ENCODE measurements around the gene LMAN1. TPM values are rescaled to one million over a fixed set of nuclear protein-coding genes. Genes with fewer than 3 reads are reported as not detected.

The LMAN1 gene
- total and polyA plus RNA-seq, 2 experiments from 2014 or later, result 82.1 to 149 TPM

DNA sequence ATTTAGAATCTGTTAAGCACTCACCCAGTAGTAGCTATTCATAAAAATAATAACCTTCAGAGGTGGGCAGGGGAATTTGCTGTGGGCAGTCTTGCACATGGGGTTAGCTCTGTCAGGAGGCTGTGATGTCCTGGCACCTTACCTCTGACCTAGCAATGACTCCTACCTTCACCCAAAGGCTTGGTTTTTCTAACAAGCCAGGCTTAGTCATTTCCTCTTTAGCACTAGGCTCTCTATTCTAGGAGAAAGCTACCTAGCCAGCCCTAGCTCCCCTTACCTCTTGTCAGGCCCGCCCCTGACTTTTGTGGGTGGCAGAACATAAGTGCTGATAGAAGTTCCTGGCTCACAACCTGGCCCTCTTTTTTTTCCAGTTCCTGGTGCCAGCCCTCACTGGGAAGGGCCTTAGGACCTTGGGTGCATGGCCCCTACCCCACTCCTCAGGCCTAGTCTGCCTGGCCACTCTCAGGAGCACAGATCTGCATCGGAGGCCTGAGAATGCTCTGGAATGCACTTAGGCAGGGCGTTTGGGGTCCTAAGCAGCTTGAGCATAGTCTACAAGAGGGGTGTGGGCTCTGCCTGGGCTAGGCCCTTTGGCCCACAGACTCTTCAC lies 58.3 kb downstream of the LMAN1 start:
- no peak for DNase-seq (ENCODE audit: low spot score)
- no peak overlapping the region for H3K4me2 ChIP-seq

DNA sequence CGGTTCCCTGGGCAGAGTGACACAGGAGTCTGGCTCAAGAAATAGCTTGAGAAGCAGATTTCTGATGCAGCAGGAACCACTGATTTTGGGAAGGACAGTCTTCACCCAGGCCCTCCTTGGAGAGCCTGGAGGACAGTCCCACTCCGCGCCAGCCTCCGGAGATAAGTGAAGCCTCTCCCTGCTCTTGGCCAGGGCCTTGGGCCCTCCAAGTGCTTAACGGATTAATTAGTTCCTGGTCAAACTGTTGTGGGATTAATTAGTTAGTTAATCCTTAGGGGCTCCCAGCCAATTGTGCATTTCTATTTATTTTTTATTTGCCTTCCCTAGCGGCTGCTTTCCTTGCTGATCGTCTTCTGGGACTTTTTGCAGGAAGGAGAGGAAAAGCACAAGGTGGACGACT lies 60.2 kb downstream of the LMAN1 start:
- DNase-seq (ENCODE audit: low spot score), result no peak
- peaks cover 43% of the 10 kb centered on the region for H3K27me3 ChIP-seq
- H4K20me1 ChIP-seq (ENCODE audit: insufficient read depth, poor library complexity, severe bottlenecking), result no peaks in the 10 kb centered on the region
- no peak overlapping the region for H2AFZ ChIP-seq
- H3K4me2 ChIP-seq, result no peak overlapping the region
- TF ChIP-seq EZH2phosphoT487 (IDR thresholded peaks at IDR 0.05; ENCODE audit: low read depth, severe bottlenecking, unreplicated experiment), result no peak
- TF ChIP-seq EZH2 (IDR thresholded peaks at IDR 0.05; ENCODE audit: borderline replicate concordance), result no peak
- TF ChIP-seq, protein P1, sequence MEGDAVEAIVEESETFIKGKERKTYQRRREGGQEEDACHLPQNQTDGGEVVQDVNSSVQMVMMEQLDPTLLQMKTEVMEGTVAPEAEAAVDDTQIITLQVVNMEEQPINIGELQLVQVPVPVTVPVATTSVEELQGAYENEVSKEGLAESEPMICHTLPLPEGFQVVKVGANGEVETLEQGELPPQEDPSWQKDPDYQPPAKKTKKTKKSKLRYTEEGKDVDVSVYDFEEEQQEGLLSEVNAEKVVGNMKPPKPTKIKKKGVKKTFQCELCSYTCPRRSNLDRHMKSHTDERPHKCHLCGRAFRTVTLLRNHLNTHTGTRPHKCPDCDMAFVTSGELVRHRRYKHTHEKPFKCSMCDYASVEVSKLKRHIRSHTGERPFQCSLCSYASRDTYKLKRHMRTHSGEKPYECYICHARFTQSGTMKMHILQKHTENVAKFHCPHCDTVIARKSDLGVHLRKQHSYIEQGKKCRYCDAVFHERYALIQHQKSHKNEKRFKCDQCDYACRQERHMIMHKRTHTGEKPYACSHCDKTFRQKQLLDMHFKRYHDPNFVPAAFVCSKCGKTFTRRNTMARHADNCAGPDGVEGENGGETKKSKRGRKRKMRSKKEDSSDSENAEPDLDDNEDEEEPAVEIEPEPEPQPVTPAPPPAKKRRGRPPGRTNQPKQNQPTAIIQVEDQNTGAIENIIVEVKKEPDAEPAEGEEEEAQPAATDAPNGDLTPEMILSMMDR (IDR thresholded peaks at IDR 0.05; ENCODE audit: poor library complexity), result no peak
- WGBS (ENCODE audit: low lambda C conversion rate, missing lambda C conversion rate), result 85% methylated on average over 8 of the region's 8 CpGs
- no peak overlapping the region for H3K27ac ChIP-seq
- no peak overlapping the region for H3K4me3 ChIP-seq
- no peaks in the 10 kb centered on the region for H3K9me3 ChIP-seq (ENCODE audit: low read depth)
- H3K79me2 ChIP-seq, result no peaks in the 10 kb centered on the region
- no peaks in the 10 kb centered on the region for H3K36me3 ChIP-seq (replicated peaks; ENCODE audit: insufficient read depth, low read depth)
- H3K4me1 ChIP-seq (ENCODE audit: insufficient read depth), result no peaks in the 10 kb centered on the region
- no peaks in the 10 kb centered on the region for H3K9me2 ChIP-seq (replicated peaks; ENCODE audit: insufficient read depth)

More for the DNA sequence above, 58.3 kb downstream of the LMAN1 start:
- 88% methylated on average over 3 of the region's 3 CpGs for WGBS (ENCODE audit: low lambda C conversion rate, missing lambda C conversion rate)
- Histone ChIP-seq H3K36me3 (replicated peaks; ENCODE audit: insufficient read depth, low read depth) (no peaks in the 10 kb centered on the region), H3K4me1 (ENCODE audit: insufficient read depth) (no peaks in the 10 kb centered on the region), H3K9me2 (replicated peaks; ENCODE audit: insufficient read depth) (no peaks in the 10 kb centered on the region), H2AFZ (no peak overlapping the region), H3K27me3 (peaks cover 43% of the 10 kb centered on the region), H3K79me2 (no peaks in the 10 kb centered on the region), H3K27ac (no peak overlapping the region), H4K20me1 (ENCODE audit: insufficient read depth, poor library complexity, severe bottlenecking) (no peaks in the 10 kb centered on the region), H3K9me3 (ENCODE audit: low read depth) (no peaks in the 10 kb centered on the region), H3K4me3 (no peak overlapping the region)
- TF ChIP-seq EZH2phosphoT487 (IDR thresholded peaks at IDR 0.05; ENCODE audit: low read depth, severe bottlenecking, unreplicated experiment), result no peak
- TF ChIP-seq, protein P1 (IDR thresholded peaks at IDR 0.05; ENCODE audit: poor library complexity), result no peak
- no peak for TF ChIP-seq EZH2 (IDR thresholded peaks at IDR 0.05; ENCODE audit: borderline replicate concordance)

DNA sequence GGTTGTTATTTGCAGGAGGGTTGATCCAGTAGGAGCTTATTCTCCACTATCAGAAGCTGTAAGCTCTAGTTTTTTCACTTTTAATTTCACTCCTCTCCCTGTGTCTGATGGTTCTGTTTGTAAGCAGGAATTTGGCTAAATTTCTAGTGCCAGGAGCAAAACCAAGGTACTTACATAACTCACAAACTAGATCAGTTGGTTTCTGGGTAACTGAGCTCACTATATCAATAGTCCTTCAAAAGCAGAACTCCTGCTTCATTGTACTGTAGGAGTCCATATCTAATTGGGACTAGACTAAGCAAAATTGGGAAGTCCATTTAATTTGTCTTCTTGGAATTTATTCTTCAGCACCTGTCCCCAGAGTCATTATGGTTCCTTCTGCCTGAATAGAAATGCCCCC lies 65.7 kb downstream of the LMAN1 start:
- Histone ChIP-seq H3K9me3 (ENCODE audit: low read depth) (no peaks in the 10 kb centered on the region), H3K27me3 (peaks cover 36% of the 10 kb centered on the region), H3K9me2 (replicated peaks; ENCODE audit: insufficient read depth) (no peaks in the 10 kb centered on the region), H3K36me3 (replicated peaks; ENCODE audit: insufficient read depth, low read depth) (no peaks in the 10 kb centered on the region), H3K4me3 (no peak overlapping the region), H3K4me2 (no peak overlapping the region), H3K79me2 (no peaks in the 10 kb centered on the region), H2AFZ (no peak overlapping the region), H3K4me1 (ENCODE audit: insufficient read depth) (no peaks in the 10 kb centered on the region), H3K27ac (no peak overlapping the region), H4K20me1 (ENCODE audit: insufficient read depth, poor library complexity, severe bottlenecking) (no peaks in the 10 kb centered on the region)
- TF ChIP-seq EZH2phosphoT487 (IDR thresholded peaks at IDR 0.05; ENCODE audit: low read depth, severe bottlenecking, unreplicated experiment) (no peak), EZH2 (IDR thresholded peaks at IDR 0.05; ENCODE audit: borderline replicate concordance) (no peak)
- TF ChIP-seq, protein P1 (IDR thresholded peaks at IDR 0.05; ENCODE audit: poor library complexity), result no peak
- no peak for DNase-seq (ENCODE audit: low spot score)

Measured in hepatocyte (in vitro differentiated cells).